Activated CD8-positive, alpha-beta T cell treated with anti-CD3 and anti-CD28 coated beads, Interleukin-2, amount 10 ng/mL, durations not matched to agents 7 days and 5 days (primary cell): ENCODE measurements around the gene FRMD3. TPM values are rescaled to one million over a fixed set of nuclear protein-coding genes. Genes with fewer than 3 reads are reported as not detected.
A peak's percentile ranks its signal among the peaks of the same experiment; 100 is the strongest.

ENCODE experiments used
- ATAC-seq: fragments of 150-1000 bp; cut with Tn5 transposase; one replicate; pipeline ENCODE4 v1.10.0; 2021; ENCODE audit warnings: moderate library complexity
- CTCF ChIA-PET: fragments of 350-600 bp; sonication (Branson Sonifier 250); formaldehyde crosslinking; loops from one replicate; lab custom pipeline; 2021; ENCODE audit warnings: antibody characterized with exemption; lab: Charles Lee
- POLR2A ChIA-PET: fragments of 350-600 bp; sonication (Branson Sonifier 250); formaldehyde crosslinking; loops from one replicate; lab custom pipeline; 2021; ENCODE audit warnings: antibody characterized with exemption; lab: Charles Lee
- DNase-seq: peaks from one replicate; pipeline ENCODE4 v3.0.0-alpha.2; 2020
- H3K27ac Mint-ChIP-seq: one replicate; pipeline ENCODE4 v1.8.0; 2021; ENCODE audit warnings: mild to moderate bottlenecking, mixed read lengths
- H3K27me3 Mint-ChIP-seq: one replicate; pipeline ENCODE4 v1.8.0; 2021; ENCODE audit warnings: low read depth, mixed read lengths
- H3K36me3 Mint-ChIP-seq: one replicate; pipeline ENCODE4 v1.8.0; 2021; ENCODE audit warnings: low read depth, mixed read lengths
- H3K4me1 Mint-ChIP-seq: one replicate; pipeline ENCODE4 v1.8.0; 2021; ENCODE audit warnings: low read depth, mixed read lengths
- H3K4me3 Mint-ChIP-seq: one replicate; pipeline ENCODE4 v1.8.0; 2021; ENCODE audit warnings: mild to moderate bottlenecking, mixed read lengths
- H3K9me3 Mint-ChIP-seq: one replicate; pipeline ENCODE4 v1.8.0; 2022; ENCODE audit warnings: mixed read lengths; ENCODE audit not compliant: insufficient read depth
- total RNA-seq, 2 experiments: library from RNA; stranded (reverse); gene quantifications; one replicate each; pipeline ENCODE4 v1.2.3, GENCODE V29; 2021

Gene FRMD3
- total RNA-seq, 2 experiments from 2014 or later, result 0.31 to 0.74 TPM

- DNase-seq (no peak), ATAC-seq (no peak)
- no peak overlapping the region for H3K4me3 Mint-ChIP-seq
- ChIA-PET POLR2A (no interaction called here), CTCF (interaction anchor here (1.3 kb wide), 1 partner anchor 14 kb away, joined by 4 read pairs; no protein-coding TSS in a partner anchor)
- no peak overlapping the region for H3K27ac Mint-ChIP-seq
- no peaks in the 10 kb centered on the region for H3K36me3 Mint-ChIP-seq
- no peaks in the 10 kb centered on the region for H3K9me3 Mint-ChIP-seq
- H3K4me1 Mint-ChIP-seq, result no peaks in the 10 kb centered on the region
- no peaks in the 10 kb centered on the region for H3K27me3 Mint-ChIP-seq
These were observed 303.7 kb downstream of the FRMD3 start for GRCh38 chr9:83234541-83234940.

GRCh38 chr9:83233647-83234046 lies 304.6 kb downstream of the FRMD3 start:
- H3K27me3 Mint-ChIP-seq, result no peaks in the 10 kb centered on the region
- ChIA-PET POLR2A (no interaction called here), CTCF (interaction anchor here (1.3 kb wide), 1 partner anchor 13 kb away, joined by 4 read pairs; no protein-coding TSS in a partner anchor)
- ATAC-seq, result no peak
- no peak for DNase-seq
- H3K27ac Mint-ChIP-seq, result no peak overlapping the region
- no peaks in the 10 kb centered on the region for H3K9me3 Mint-ChIP-seq
- H3K4me3 Mint-ChIP-seq, result no peak overlapping the region
- H3K36me3 Mint-ChIP-seq, result no peaks in the 10 kb centered on the region
- H3K4me1 Mint-ChIP-seq, result no peaks in the 10 kb centered on the region

- DNase-seq, result peak; percentile 29
- POLR2A ChIA-PET, result no interaction called here
- no peak for ATAC-seq
- Mint-ChIP-seq H3K4me1 (no peaks in the 10 kb centered on the region), H3K9me3 (no peaks in the 10 kb centered on the region), H3K27ac (no peak overlapping the region), H3K27me3 (no peaks in the 10 kb centered on the region), H3K4me3 (no peak overlapping the region), H3K36me3 (no peaks in the 10 kb centered on the region)
- CTCF ChIA-PET, result interaction anchor here (0.5 to 1.0 kb wide), 3 partner anchors 10 to 321 kb away, joined by 3 to 7 read pairs (median 3); no protein-coding TSS in a partner anchor
These were observed 307.2 kb downstream of the FRMD3 start for GRCh38 chr9:83231039-83231438.

- Mint-ChIP-seq H3K4me1 (peaks cover 3% of the 10 kb centered on the region), H3K9me3 (no peaks in the 10 kb centered on the region), H3K36me3 (no peaks in the 10 kb centered on the region), H3K4me3 (no peak overlapping the region), H3K27ac (no peak overlapping the region), H3K27me3 (peaks cover 27% of the 10 kb centered on the region)
- no peak for DNase-seq
- CTCF ChIA-PET, result interaction anchor here (0.6 to 1.7 kb wide), 4 partner anchors 10 to 375 kb away, joined by 3 to 6 read pairs (median 4); no protein-coding TSS in a partner anchor
- no peak for ATAC-seq
- POLR2A ChIA-PET, result no interaction called here
These were observed 317.5 kb downstream of the FRMD3 start for GRCh38 chr9:83220730-83221129.

- Mint-ChIP-seq H3K4me1 (peaks cover 3% of the 10 kb centered on the region), H3K27ac (no peak overlapping the region)
These were observed 318.2 kb downstream of the FRMD3 start for GRCh38 chr9:83219924-83220438.

GRCh38 chr9:83219154-83219923 lies 318.9 kb downstream of the FRMD3 start:
- POLR2A ChIA-PET, result no interaction called here
- CTCF ChIA-PET, result interaction anchor here (1.2 to 1.5 kb wide), 3 partner anchors 12 to 377 kb away, joined by 4 to 7 read pairs (median 6); no protein-coding TSS in a partner anchor
- Mint-ChIP-seq H3K4me3 (peak overlapping the region; percentile 72), H3K4me1 (peaks cover 3% of the 10 kb centered on the region), H3K9me3 (no peaks in the 10 kb centered on the region), H3K36me3 (no peaks in the 10 kb centered on the region), H3K27me3 (peaks cover 27% of the 10 kb centered on the region), H3K27ac (no peak overlapping the region)
- ATAC-seq, result peak; percentile 57
- DNase-seq, result peak; percentile 33

More at GRCh38 chr9:83219924-83220438, 318.2 kb downstream of the FRMD3 start:
- Mint-ChIP-seq H3K4me3 (peak overlapping the region; percentile 72), H3K36me3 (no peaks in the 10 kb centered on the region), H3K9me3 (no peaks in the 10 kb centered on the region), H3K27me3 (peaks cover 27% of the 10 kb centered on the region)
- DNase-seq, result no peak
- ChIA-PET POLR2A (no interaction called here), CTCF (interaction anchor here (1.2 to 1.7 kb wide), 4 partner anchors 11 to 376 kb away, joined by 4 to 7 read pairs (median 5); no protein-coding TSS in a partner anchor)
- no peak for ATAC-seq

GRCh38 chr9:83218411-83219090 lies 319.6 kb downstream of the FRMD3 start:
- DNase-seq, result no peak
- Mint-ChIP-seq H3K4me1 (peaks cover 3% of the 10 kb centered on the region), H3K4me3 (no peak overlapping the region), H3K27me3 (peaks cover 27% of the 10 kb centered on the region), H3K9me3 (no peaks in the 10 kb centered on the region), H3K36me3 (no peaks in the 10 kb centered on the region), H3K27ac (no peak overlapping the region)
- ChIA-PET POLR2A (no interaction called here), CTCF (no interaction called here)
- no peak for ATAC-seq

- POLR2A ChIA-PET, result no interaction called here
- no peak for DNase-seq
- Mint-ChIP-seq H3K27ac (no peak overlapping the region), H3K9me3 (no peaks in the 10 kb centered on the region), H3K4me3 (no peak overlapping the region), H3K36me3 (no peaks in the 10 kb centered on the region), H3K27me3 (peaks cover 5% of the 10 kb centered on the region), H3K4me1 (peaks cover 6% of the 10 kb centered on the region)
- ATAC-seq, result no peak
- CTCF ChIA-PET, result interaction anchor here (0.6 kb wide), 1 partner anchor 69 kb away, joined by 3 read pairs; no protein-coding TSS in a partner anchor
These were observed 328.9 kb downstream of the FRMD3 start for GRCh38 chr9:83209188-83209731.

- ChIA-PET POLR2A (no interaction called here), CTCF (no interaction called here)
- H3K9me3 Mint-ChIP-seq, result no peaks in the 10 kb centered on the region
- H3K4me3 Mint-ChIP-seq, result no peak overlapping the region
- DNase-seq, result no peak
- no peak for ATAC-seq
- H3K27ac Mint-ChIP-seq, result no peak overlapping the region
- peaks cover 5% of the 10 kb centered on the region for H3K27me3 Mint-ChIP-seq
- no peaks in the 10 kb centered on the region for H3K36me3 Mint-ChIP-seq
- peaks cover 6% of the 10 kb centered on the region for H3K4me1 Mint-ChIP-seq
These were observed 329.9 kb downstream of the FRMD3 start for GRCh38 chr9:83208065-83208850.

- Mint-ChIP-seq H3K36me3 (no peaks in the 10 kb centered on the region), H3K27ac (no peak overlapping the region), H3K4me1 (peaks cover 6% of the 10 kb centered on the region), H3K9me3 (no peaks in the 10 kb centered on the region), H3K27me3 (peaks cover 3% of the 10 kb centered on the region), H3K4me3 (no peak overlapping the region)
- POLR2A ChIA-PET, result no interaction called here
- DNase-seq (no peak), ATAC-seq (no peak)
- CTCF ChIA-PET, result no interaction called here
These were observed 334.2 kb downstream of the FRMD3 start for GRCh38 chr9:83204047-83204446.

- no peak overlapping the region for H3K27ac Mint-ChIP-seq
- ATAC-seq, result no peak
- peaks cover 3% of the 10 kb centered on the region for H3K27me3 Mint-ChIP-seq
- H3K4me1 Mint-ChIP-seq, result no peaks in the 10 kb centered on the region
- ChIA-PET POLR2A (no interaction called here), CTCF (no interaction called here)
- no peak for DNase-seq
- no peaks in the 10 kb centered on the region for H3K9me3 Mint-ChIP-seq
- H3K36me3 Mint-ChIP-seq, result no peaks in the 10 kb centered on the region
- no peak overlapping the region for H3K4me3 Mint-ChIP-seq
These were observed 337.7 kb downstream of the FRMD3 start for GRCh38 chr9:83200531-83200930.
